Hepatocyte (in vitro differentiated cells): Measurements from ENCODE around the gene GABRP.

Source experiments
- EZH2phosphoT487 ChIP-seq: fragments of 200-600 bp; sonication (generic); IDR thresholded peaks from one replicate; pipeline ENCODE4 v1.6.1; 2018; ENCODE audit warnings: antibody characterized with exemption, mild to moderate bottlenecking, low read depth, moderate library complexity; ENCODE audit not compliant: unreplicated experiment, severe bottlenecking
- TF ChIP-seq, protein P1 (sequence below): fragments of 200-600 bp; sonication (generic); IDR thresholded peaks from 2 replicates; pipeline ENCODE4 v1.5.1; 2016; ENCODE audit warnings: antibody characterized with exemption, mild to moderate bottlenecking; ENCODE audit not compliant: poor library complexity

DNA sequence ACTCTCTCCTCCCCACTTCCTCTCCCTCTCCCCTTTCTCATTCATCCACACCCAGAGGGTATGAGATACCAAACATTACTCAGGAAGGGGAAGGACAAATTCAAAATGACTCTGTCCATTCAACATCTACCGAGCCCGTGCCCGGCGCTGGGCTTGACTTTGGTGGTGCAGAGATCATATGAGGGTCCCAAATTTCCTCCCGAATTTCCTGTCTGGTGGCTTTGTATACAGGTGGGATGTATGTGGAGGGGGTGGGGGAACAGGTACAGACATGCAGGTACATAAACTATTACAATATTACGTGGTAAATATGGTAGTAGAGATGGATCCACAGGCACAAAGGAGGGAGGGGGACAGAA lies 21.8 kb upstream of the GABRP start:
- TF ChIP-seq, protein P1, sequence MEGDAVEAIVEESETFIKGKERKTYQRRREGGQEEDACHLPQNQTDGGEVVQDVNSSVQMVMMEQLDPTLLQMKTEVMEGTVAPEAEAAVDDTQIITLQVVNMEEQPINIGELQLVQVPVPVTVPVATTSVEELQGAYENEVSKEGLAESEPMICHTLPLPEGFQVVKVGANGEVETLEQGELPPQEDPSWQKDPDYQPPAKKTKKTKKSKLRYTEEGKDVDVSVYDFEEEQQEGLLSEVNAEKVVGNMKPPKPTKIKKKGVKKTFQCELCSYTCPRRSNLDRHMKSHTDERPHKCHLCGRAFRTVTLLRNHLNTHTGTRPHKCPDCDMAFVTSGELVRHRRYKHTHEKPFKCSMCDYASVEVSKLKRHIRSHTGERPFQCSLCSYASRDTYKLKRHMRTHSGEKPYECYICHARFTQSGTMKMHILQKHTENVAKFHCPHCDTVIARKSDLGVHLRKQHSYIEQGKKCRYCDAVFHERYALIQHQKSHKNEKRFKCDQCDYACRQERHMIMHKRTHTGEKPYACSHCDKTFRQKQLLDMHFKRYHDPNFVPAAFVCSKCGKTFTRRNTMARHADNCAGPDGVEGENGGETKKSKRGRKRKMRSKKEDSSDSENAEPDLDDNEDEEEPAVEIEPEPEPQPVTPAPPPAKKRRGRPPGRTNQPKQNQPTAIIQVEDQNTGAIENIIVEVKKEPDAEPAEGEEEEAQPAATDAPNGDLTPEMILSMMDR: no peak
- TF ChIP-seq EZH2phosphoT487: no peak
